ENCODE data around the gene DAPP1.
"Not testable (repeated sequence)": the region's sequence is repeated elsewhere in the genome, so short reads cannot be mapped to it uniquely, and the experiment has no call there.

The DAPP1 gene

DNA sequence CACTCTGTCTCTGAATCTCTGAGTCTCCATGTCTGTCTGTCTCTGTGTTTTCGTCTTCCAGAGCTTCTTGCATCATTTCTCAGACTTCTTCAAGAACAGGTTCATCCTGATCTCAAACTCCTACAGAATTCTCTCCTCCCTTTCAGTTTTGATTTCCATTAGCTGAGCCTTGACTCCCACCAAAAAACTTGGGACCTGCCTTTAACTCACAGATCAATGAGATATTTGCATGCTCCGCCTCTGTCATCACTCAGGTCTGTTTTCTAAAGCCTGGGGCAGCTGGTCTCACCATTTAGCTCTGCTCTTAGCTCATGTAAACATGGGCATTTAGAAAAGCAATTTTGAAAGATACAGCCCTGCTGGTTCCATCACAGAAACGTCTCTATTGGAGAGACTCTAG is 8.6 kb downstream of the DAPP1 start:
- DNase-seq = no peak

DNA sequence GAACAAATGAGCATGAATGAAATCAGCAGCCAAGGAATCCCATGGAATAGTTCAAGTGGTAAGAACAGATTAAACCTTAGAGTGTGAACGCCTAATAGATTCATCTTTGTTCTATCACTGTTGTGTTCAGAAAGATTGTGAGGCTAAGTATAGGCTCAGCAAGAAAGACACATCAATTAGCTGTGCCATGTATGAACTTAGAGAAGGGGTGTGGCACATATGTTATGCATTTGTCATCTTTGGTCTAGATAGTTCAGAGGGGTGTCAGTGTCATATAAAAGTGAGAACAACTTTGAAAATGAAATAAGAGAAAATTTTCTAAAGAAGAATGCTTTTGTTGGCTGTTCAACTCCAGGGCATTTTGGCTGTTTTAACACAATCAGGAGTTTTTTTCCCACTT is 9.4 kb downstream of the DAPP1 start:
- DNase-seq = no peak

DNA sequence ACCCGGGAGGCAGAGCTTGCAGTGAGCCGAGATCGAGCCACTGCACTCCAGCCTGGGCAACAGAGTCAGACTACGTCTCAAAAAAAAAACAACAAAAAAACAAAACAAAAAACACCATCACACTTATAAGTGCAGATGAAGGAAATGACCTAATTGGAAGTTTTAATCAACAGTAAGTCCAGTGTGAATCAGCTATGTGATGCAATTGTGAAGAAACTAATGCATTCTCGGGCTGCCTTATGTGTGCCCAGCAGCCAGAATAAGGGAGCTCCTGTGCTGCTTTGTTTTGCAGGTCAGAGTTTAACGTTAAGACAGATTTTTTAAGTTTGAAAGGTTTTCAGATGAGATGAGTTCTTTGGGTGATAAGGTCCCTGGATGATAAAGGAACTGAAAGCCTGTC is 10.8 kb downstream of the DAPP1 start:
- no peak for DNase-seq

DNA sequence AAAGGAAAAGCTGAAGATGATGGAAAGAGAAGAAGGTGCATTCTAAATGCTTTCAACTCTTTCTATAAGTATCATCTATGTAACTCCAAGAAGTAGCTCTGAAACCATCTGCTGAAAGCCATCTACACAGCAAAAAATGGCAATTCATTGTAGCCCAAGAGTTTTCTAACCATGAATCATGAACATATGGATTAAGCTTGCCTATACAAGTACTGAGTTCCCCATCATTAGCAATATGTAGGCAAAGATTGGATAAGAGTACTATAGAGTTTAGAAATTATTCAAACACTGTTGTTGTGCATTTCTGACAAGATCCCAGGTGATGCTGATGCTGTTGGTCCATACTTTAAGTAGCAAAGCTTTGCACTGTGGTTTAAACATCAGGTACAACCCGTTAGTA is 11.2 kb downstream of the DAPP1 start:
- no peak for DNase-seq

DNA sequence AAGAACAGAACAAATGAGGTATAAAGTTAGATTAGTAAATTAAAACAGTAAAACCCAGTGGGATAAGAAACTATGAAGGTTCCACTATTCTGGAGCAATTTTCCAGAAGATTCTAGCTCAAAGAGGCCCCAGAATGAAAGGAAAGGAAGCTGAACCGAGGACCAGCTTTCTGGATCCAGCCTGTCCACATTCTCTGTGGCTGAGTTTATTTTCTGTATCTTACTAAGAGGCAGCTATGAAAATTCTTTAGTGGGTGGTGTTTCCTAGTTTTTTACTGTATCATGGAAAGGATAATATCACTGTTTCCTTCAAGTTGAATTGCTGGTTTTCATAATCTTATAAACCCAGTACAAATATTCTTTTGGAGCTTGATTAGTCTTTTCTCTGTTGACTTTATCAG is 11.8 kb downstream of the DAPP1 start:
- no peak for DNase-seq

DNA sequence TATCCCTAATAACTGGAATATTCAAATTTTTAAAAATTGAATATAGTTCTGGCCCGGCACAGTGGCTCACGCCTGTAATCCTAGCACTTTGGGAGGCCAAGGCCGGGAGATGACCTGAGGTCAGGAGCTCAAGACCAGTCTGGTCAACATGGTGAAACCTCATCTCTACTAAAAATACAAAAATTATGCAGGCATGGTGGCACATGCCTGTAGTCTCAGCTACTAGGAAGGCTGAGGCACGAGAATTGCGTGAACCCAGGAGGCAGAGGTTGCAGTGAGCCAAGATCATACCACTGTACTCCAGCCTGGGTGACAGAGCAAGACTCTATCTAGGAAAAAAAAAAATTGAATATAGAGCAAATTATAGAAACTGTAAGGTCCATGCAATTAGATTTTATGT is 13.4 kb downstream of the DAPP1 start:
- not testable (repeated sequence) for DNase-seq

DNA sequence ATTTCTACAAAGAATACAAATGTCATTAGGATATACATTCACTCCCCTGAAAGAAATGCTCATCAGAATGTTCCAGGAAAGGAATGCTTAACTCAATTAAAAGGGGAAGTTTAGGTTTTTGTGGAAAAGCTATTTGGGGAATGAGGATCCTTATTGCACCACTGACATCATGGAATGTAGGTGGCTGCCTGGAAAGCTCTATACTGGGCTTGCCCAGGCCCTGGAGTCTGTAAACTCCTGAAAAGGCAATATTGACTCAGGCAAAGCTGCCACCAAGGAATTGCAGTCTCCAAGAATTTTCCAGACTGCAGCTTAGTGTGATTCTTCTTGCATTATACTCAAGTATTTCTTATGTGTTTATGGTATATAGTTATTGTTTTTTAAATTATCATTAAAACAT is 15.7 kb downstream of the DAPP1 start:
- DNase-seq = no peak

DNA sequence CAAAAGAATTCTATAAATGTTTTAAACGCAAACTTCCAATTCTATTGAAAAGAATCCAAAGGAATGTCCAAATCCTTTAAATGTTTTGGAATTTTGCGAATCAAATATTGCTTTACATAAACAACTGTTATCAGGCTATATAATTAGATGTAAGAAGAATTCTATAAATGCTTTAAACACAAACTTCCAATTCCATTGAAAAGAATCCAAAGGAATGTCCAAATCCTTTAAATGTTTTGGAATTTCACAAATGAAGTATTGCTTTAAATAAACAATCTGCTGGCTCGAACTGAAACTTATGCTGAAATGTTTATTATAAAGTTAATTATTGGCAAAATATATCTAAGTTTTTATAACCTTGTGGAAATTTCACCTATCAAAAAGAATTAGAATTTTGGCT is 16.1 kb downstream of the DAPP1 start:
- no peak for DNase-seq

DNA sequence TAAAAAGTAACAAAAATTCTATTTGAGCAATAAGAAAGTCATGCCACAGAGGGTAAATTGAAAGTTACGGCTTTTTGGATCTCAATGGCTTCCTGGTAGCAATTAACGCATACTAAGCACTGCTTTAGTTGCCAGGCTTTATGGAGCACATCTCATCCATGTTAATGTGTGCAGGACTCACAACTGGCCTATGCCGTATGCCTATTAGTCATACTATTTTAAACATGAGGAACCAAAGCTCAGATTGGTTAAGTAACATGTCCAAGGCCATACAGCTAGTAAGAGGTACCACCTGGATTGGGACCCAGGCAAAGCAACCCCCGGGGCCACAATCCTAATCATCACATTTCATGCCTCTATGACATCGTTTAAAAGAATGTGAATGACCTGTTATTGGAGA is 17.1 kb downstream of the DAPP1 start:
- DNase-seq = no peak

DNA sequence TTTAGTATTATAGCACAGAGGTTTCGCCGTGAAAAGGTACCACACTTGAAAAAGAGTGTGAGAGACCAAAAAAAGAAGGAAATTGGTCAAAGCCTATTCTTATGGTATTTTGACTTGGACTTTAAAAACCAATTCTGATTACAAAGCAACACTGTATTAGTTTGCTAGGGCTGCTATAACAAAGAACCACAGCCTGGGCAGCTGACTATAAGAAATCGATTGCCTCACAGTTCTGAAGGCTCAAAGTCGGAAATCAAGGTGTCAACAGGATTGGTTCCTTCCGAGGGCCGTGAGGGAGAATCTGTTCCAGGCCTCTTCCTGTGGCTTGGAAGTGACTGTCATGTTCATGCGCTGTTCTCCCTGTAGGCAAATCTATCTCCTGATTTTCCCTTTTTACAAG is 17.9 kb downstream of the DAPP1 start:
- no peak for DNase-seq

DNA sequence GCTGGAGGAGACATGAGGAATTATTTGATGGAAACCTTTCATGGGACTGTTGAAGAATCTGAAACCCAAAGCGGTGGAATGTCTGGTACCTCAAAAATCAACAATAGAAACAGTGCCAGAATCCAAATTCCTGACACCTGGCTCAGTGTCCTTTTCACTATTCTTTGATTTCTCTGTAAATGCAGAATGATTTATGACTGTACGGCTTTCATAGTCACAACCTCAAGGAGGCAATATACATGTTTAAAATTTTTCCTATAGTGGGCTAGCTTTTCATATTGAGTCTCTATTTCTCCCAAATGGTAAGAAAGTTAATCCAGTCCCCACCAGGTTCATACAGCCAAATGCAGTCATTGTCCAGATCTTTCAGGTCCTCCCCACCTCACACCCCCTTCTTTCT is 19.3 kb downstream of the DAPP1 start:
- no peak for DNase-seq

DNA sequence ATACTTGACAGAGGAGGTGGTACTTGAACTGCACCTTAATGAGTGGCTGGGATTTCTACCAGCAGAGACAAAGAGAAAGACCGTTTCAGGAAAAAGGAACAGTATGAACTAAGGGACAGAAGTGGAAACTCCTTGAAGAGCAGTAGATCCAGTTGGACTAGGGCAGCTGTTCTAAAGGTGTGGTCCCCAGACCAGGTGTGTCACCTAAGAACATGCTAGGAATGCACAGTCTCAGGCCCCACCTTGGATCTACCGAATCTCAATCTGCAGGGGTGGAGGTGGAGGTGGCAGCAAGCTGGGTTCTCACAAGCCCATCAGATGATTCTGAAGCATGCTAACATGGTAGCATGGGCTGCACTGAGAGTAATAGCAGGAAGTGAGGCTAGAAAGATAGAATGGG is 22.3 kb downstream of the DAPP1 start:
- no peak for DNase-seq

DNA sequence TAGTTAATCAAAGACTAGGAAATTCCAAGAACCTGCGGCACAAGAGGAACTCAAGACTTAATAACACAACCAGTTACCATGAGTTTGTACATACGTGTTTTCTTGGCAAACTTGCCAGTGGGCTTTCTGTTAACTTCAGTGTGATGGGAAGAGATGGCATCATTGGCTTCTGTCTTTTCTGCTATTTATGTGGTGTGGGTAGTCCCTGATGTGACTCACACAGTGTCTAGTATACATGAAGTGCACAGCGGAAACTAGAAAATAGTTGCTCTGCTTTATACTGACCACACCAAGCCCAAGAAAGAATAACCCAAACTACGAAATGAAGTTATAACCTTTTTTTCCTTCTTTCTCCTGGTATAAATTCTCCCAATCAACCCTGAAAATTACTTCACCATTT is 24.5 kb downstream of the DAPP1 start:
- DNase-seq = no peak

DNA sequence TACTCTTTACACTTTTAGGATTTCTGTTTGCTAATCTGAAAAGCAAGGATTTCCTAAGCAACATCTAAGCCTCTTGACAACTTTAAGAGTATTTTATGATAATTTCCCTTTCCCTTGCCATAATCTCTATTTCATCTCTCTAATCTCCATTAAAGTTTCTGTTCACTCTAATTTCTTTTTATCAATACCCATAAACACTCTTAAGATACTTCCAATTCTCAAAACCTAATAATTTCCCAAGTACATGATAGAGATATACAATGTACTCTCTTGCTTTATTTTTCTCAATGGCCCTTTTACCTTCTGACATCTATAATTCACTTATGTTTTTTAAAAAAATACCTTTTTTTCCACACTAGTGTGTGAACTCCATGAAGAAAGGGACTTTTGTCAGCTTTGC is 26.8 kb downstream of the DAPP1 start:
- no peak for DNase-seq

DNA sequence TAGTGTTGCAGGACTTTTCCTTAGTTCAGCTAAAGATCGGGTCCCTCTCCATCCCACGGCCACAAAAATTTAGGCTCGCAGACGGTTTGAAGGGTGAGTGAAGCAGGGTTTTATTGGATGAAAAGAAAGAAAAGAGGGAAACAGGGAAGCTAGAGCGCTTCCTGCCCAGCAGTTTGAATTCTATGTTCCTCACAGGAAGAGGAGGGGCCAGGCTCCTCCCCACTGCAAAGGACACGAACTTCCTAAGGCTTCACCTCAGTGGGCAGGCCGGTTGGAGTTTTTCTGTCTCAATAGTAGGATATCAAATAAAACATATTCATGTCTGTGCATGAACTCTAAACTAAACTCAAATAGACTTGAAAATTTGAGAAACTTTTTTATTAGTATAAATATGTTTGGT is 27.4 kb downstream of the DAPP1 start:
- no peak for DNase-seq

DNA sequence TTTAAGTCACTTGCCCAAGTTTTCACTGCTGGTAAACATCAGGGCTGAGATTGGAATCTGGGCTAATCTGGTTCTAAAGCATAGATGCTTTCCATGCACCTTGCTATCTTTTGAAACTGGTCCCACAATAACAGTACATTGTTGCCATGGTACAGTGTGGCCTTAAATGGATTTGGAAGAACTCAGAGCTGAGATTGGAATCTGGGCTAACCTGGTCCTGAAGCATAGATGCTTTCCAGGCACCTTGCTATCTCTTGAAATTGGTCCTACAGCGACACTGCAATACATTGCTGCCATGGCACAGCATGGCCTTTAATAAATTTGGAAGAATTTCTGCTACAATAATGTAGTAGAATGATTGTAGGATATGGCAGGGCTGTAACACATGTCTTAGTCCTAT is 28.6 kb downstream of the DAPP1 start:
- no peak for DNase-seq

DNA sequence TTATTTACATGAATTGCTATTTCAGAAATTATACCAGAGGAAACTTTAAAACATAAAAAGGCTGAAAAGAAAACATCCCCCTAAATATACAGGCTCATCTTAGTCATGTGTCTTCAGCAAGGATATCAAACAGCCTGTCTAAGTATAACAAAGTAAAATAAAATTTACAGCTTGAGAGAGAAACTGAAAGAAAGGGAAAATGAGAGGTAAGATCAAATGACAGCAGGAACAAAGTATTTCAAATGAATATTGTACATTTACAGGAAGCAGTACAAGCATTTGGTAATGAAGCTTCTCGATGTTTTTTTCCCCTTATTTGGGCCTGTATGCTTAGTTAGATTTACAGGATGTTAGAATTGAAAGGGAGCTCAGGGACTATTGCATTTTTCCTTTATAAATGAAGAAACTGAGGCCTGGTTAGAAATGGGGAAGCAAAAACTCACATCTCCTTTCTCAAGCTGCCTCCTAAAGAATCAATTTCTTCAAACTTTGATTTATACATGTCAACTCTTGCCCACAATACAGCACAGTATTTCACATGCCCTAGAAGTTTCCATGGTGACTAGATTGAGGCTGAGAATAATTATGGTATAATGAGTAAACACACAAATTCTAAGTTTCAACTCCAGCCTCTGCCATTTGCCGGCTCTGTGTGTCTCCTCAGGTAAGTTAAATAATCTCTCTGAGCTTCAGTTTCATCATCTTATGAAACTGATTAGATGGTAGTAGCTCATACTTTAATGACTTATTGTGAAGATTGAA is 29.3 kb downstream of the DAPP1 start:
- peak; percentile 29 for DNase-seq

DNA sequence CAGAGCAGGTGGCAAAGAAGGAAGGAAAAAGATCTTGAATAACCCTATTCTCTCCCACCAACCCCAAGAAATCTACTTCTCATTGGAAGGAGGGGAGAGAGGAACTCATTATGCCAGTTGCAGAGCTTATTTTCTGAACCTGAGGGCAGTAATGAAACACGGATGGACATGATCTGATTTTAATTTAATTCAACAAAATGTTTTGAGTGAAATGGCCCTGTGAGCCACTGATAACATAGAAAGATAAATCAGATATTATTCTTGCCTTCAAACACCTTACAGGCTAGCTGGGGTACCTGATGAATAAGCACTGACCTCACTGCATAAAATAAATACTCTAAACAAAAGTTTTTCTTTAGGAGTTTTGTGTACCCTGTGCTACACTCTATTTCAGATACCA is 30.3 kb downstream of the DAPP1 start:
- DNase-seq = no peak

DNA sequence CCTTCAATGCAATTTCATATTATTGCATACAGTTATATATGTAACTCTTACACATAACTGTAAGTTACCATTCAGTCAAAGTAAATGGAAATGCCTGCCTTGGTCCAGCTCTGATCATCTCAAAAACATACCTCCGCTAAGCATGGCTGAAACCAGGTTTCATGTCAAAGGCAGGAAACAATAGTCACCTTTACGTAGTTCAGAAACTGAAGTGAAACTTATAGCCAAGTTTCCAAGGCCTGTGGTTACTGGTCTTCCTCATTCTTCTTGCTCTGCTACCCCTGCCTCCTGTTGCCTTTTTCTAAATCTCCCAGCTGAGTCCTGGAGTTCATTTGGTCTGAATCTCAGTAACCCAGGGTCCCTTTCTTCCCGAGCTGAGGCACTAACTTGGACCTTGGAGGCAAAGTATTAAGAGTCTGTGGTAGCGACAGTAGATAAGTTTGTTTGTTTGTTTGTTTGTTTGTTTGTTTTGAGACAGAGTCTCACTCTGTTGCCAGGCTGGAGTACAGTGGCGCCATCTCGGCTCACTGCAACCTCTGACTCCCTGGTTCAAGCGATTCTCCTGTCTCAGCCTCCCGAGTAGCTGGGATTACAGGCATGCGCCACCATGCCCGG is 30.8 kb downstream of the DAPP1 start:
- DNase-seq = peak; percentile 43

DNA sequence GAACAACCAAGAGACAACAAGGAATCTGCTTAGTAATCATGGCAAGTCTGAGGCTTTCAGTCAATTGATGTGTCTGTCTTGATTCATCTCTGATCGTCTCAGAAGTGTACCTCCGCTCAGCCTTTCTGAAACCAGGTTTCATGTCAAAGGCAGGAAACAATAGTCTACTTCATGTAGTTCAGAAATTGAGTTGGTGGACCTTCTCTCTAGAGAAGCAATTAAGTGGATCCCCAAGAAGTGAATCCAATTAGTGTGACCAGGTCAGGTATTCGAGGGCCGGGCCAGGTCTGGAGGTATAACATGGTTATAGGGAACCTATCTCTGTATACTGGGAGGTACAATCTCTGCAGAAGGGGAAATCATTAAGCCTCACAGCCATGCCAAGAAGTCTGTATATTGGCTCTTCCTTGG is 32.0 kb downstream of the DAPP1 start:
- DNase-seq = peak; percentile 16

DNA sequence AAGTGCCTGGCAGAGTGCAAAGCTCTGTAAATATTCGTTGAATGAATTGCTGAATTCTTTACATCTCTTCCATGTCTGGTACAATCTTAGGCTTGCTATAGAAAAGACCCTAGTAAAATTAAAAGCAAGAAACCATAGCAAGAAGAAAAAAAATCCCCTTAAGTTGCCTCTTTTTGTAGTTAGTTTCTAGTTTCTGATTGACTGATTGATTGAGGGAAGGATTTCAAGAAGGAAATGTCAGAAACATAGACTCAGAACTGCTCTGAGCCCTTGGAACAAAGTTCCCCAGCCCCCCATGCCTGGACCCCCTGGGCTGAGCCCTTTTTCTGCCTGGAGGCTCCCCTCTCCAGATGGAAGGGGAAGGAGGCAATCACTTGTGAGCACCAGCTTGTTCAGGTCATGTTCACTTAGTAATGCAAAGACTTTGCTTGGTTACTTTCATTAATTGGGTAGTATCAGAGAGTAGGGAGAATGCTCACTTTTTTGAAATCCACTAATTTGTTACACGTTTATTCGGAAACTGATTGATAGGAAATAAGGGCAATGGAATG is 35.6 kb downstream of the DAPP1 start:
- no peak for DNase-seq

DNA sequence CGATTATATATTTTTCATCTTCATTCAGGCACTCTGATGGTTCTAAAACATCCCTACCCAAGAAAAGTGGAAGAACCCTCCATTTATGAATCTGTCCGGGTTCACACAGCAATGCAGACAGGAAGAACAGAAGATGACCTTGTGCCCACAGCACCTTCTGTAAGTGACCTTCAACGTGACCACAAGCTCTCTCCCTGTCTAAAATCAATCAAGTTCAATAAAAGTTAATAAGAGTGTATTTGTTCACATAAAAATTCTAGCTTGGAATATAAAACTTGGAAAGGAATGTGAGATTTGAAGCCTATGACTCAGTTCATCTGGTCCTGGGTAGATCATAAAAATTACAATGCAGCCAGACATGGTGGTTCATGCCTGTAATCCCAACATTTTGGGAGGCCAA is 36.6 kb downstream of the DAPP1 start:
- no peak for DNase-seq

DNA sequence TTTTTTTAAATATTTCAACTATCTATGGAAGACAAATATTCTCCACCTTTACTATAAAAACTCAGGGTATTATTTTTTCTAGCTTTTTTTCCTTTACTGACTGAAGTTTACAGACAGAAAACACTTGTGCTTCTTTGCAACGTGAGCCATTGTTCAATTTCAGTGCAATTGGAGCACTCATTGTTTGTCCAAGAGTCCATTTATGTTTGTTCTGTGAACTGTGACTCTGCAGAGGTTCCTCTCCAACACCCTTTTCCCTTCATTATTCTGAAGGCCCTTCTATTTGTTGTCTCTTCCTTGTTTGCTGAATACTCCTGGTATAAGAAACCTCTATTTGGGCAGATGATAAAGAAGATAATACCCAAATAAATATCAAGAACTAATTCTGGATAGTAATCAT is 37.4 kb downstream of the DAPP1 start:
- DNase-seq = no peak

DNA sequence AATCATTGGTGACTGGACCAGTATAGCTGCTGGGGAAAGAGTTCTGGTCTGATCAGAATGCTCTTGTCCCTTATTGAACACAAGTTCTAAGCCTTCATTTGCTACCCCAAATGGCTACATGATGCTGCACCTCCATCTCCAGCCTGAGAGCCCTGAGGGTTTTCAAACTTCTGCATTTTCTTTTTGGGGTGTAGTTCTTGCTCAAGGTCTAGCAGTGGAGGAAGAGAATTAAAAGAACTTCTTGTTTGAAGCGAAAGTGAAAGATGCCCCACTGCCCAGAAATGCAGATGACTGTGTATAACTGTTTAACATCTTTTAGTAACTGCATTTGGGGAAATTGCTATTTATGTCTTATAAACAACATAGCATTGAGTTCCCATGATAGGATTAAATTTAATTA is 39.1 kb downstream of the DAPP1 start:
- peak; percentile 40 for DNase-seq

DNA sequence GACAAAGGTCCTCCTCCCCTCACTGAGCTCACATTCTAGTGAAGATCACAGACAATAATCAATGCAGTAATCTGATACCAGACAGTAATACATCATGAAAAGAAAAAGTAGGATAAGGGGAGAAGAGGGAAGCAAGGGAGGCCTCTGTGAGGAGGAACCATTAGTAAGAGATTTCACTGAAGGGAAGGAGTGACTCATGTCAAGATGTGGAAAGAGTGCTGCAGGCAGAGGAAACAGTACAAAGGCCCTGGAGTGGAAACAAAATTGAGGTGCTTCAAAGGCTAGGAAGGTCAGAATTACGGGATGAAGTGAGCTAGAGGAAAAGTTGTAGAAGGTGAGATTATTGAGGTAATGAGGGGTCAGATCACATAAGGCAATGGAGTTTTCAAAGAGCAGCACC is 39.5 kb downstream of the DAPP1 start:
- peak; percentile 19 for DNase-seq

All from CD4-positive, alpha-beta T cell treated with Interleukin-17A for 1 hour (primary cell).